Lower lobe of right lung (tissue), 2 donors: ENCODE results near the gene ANKRD40. TPM values are rescaled to one million over a fixed set of nuclear protein-coding genes. Genes with fewer than 3 reads are reported as not detected.

Source experiments
- ATAC-seq, 2 donors: fragments of 200-7000 bp; cut with Tn5 transposase; one replicate each; pipeline ENCODE4 v1.9.1; 2020 to 2022; ENCODE audit warnings: mild to moderate bottlenecking in 2 of 2, moderate library complexity in 2 of 2
- DNase-seq: peaks from one replicate; pipeline ENCODE4 v3.0.0-alpha.2; 2020
- H3K27ac ChIP-seq: fragments of 200-600 bp; one replicate; pipeline ENCODE4 v1.8.0; 2022
- H3K27me3 ChIP-seq: fragments of 200-600 bp; one replicate; pipeline ENCODE4 v1.8.0; 2022; ENCODE audit warnings: low read depth
- H3K36me3 ChIP-seq: fragments of 200-600 bp; one replicate; pipeline ENCODE4 v1.8.0; 2022; ENCODE audit warnings: mild to moderate bottlenecking
- H3K4me1 ChIP-seq: fragments of 200-600 bp; one replicate; pipeline ENCODE4 v1.8.0; 2022
- H3K4me3 ChIP-seq: fragments of 200-600 bp; one replicate; pipeline ENCODE4 v1.8.0; 2022; ENCODE audit warnings: mild to moderate bottlenecking
- H3K9me3 ChIP-seq: fragments of 200-600 bp; one replicate; pipeline ENCODE4 v1.8.0; 2022
- intact Hi-C: fragments of 100-400 bp; cut with DNase I; formaldehyde crosslinking; loops from one replicate; pipeline ENCODE4 v1.11.0; 2022
- total RNA-seq: library from RNA; stranded (reverse); fragmentation: NEBNext Ultra II Directional; extraction: Animal tissue kit (Norgen Biotek cat#: 25700); gene quantifications from one replicate; pipeline ENCODE4 v1.2.1, GENCODE V29; 2021
- TF ChIP-seq, protein P1 (sequence below): fragments of 200-600 bp; IDR thresholded peaks from one replicate; pipeline ENCODE4 v1.8.0; 2022; ENCODE audit warnings: antibody characterized with exemption, mild to moderate bottlenecking
- donor health status: DM: no; HTN: yes; CAD: no; lungs with severe emphysema.

The ANKRD40 gene
- total RNA-seq, 1 donor from 2014 or later = 49.5 TPM

DNA sequence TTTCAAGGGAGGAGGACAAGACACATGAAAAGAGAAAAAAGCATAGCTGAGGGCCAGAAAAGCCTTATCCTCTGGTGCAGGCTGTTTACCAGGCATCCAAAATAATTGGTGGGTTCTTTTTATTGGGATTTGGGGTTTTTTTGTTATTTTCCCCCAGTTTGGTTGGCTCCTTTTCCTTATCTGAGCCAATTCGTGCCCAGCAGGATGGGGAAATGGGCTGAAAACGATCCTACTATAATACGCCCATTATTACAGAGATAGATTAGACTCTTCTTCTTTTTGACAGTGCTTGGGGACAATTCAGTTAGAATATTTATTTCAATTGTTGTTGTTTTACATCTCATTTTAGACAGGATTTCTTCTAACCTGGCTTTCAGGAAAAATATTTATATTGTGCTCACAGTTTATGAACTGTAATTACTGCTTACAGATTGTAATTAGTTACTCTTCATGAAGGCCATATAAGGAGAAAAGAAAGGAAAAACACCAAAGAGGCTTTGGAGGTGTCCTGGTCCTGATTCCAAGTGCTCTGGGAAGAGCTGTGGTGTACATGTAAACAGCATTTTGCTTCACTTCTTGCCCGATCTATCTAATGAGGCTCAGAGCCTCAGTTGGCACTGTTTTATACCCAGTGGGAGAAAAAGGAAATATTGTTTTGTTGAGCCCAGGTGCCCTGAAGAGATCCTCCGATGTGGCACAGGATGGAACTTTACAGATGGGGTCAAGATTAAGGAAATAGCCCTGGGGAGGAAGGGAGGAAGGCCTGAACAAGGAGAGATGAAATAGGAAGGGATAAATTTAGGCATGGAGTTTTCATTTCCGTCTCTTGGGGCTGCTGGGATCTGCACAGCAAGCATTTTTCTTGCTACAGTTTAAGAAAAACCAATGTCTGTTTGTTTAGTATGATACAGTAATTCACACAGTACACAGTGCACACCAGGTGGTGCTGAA, 611 bp upstream of the ANKRD40 start:
- Histone ChIP-seq H3K27me3 (no peaks in the 10 kb centered on the region), H3K4me3 (peak overlapping the region; percentile 91), H3K36me3 (peaks cover 12% of the 10 kb centered on the region), H3K27ac (peak overlapping the region; percentile 97), H3K9me3 (no peaks in the 10 kb centered on the region), H3K4me1 (peaks cover 44% of the 10 kb centered on the region)
- intact Hi-C loops = no loop called here
- DNase-seq (no peak), ATAC-seq (peak; percentile 4 to 30)
- TF ChIP-seq, protein P1, sequence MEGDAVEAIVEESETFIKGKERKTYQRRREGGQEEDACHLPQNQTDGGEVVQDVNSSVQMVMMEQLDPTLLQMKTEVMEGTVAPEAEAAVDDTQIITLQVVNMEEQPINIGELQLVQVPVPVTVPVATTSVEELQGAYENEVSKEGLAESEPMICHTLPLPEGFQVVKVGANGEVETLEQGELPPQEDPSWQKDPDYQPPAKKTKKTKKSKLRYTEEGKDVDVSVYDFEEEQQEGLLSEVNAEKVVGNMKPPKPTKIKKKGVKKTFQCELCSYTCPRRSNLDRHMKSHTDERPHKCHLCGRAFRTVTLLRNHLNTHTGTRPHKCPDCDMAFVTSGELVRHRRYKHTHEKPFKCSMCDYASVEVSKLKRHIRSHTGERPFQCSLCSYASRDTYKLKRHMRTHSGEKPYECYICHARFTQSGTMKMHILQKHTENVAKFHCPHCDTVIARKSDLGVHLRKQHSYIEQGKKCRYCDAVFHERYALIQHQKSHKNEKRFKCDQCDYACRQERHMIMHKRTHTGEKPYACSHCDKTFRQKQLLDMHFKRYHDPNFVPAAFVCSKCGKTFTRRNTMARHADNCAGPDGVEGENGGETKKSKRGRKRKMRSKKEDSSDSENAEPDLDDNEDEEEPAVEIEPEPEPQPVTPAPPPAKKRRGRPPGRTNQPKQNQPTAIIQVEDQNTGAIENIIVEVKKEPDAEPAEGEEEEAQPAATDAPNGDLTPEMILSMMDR = no peak

DNA sequence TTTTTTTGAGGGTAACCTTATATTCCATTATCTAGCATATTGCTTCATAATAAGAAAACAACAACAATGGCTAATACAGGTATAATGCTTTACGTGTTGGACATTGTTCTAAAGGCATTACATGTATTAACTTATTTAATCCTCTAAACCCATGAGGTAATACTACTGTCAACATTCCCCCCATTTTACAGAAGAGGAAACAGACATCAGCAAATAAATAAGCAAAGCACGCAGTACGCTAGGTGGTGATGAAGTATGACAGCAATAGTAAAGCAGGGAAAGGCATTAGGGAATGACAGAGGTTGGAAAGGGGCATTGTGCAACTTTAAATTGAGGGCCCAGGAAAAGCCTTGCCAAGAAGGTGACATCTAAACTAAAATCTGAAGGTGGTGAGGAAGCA, 4.6 kb downstream of the ANKRD40 start:
- Histone ChIP-seq H3K9me3 (no peaks in the 10 kb centered on the region), H3K27me3 (no peaks in the 10 kb centered on the region), H3K4me1 (peaks cover 31% of the 10 kb centered on the region), H3K36me3 (peaks cover 47% of the 10 kb centered on the region), H3K4me3 (no peak overlapping the region), H3K27ac (no peak overlapping the region)
- no peak for DNase-seq
- TF ChIP-seq, protein P1 = no peak
- ATAC-seq = no peak
- intact Hi-C loops = no loop called here

DNA sequence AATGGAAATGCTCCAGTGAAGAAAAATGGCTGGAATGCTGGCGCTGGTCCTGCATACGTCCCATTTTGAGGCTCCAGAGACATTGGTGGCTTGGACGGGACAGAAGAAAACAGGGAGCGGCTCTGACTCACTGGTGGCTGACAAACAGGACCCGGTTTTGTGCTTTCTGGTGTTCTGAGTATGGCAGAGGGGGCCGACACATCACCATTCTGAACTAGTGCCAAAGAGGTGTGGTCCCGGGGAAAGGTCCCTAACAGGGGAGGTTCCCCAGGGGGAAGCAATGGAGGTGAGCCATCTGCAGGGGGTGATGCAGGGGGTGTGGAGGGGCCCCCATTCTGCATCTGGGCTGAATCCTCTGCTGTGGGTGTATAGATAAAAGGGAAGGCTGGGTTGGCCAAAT, 8.3 kb downstream of the ANKRD40 start:
- Histone ChIP-seq H3K27ac (no peak overlapping the region), H3K27me3 (no peaks in the 10 kb centered on the region), H3K4me3 (no peak overlapping the region), H3K9me3 (no peaks in the 10 kb centered on the region), H3K36me3 (peaks cover 84% of the 10 kb centered on the region), H3K4me1 (peaks cover 26% of the 10 kb centered on the region)
- TF ChIP-seq, protein P1 = no peak
- DNase-seq (no peak), ATAC-seq (no peak)
- intact Hi-C loops = loop anchor here (10.0 kb wide), 1 partner anchor 145 kb away; no protein-coding TSS in a partner anchor

DNA sequence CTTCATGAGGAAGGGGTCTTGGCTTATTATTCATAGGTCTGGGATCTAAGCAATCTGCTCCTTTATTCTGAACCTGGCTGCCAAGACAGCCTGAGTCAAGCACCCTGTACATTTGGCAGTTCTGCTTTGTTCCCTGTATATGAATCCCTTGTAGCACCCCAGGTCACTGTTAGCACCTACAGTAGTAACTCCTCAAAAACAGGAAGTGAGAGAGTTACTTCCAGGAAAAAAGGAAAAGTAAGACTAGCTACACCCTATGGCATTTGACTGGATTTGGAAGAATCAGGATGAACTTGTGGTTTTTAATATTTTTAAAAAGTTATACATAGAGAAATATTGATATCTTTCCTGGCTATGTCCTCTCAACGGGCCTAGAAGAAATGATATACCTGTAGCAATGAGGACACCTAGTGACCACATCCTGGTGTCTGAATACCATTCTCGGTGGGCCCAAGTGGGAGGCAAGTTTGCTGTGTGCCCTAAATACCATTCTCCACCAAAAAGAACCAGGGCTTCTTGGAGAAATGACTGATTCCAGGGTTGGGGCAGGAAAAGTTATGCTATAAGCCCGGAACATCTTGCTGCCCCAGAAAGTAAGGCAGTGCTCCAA, 9.9 kb downstream of the ANKRD40 start:
- H3K27me3 ChIP-seq = no peaks in the 10 kb centered on the region
- H3K4me1 ChIP-seq = peaks cover 22% of the 10 kb centered on the region
- intact Hi-C loops = loop anchor here (10.0 kb wide), 1 partner anchor 143 kb away; no protein-coding TSS in a partner anchor
- TF ChIP-seq, protein P1 = no peak
- H3K27ac ChIP-seq = no peak overlapping the region
- H3K4me3 ChIP-seq = no peak overlapping the region
- no peaks in the 10 kb centered on the region for H3K9me3 ChIP-seq
- ATAC-seq (no peak), DNase-seq (no peak)
- peaks cover 84% of the 10 kb centered on the region for H3K36me3 ChIP-seq

DNA sequence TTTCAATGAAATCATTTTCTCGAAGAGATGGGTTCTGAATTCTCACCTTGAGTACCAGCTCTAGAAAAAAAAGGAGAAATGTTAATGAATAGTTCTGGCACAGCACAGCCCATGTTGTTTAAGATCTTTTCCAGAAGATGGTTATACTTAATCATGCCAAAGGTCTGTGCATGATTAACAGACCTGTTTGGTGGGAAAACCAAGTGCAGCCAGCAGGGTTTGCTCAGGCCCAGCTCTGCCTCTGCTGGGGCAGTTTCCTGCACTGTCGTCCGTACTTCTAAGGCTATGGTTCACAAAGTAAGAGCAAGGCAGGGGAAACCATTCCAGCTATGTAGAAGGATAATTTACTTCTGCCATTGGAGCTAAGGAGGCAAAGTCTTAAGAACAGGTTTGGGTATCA, 10.7 kb downstream of the ANKRD40 start:
- H3K27ac ChIP-seq = no peak overlapping the region
- intact Hi-C loops = loop anchor here (10.0 kb wide), 1 partner anchor 142 kb away; no protein-coding TSS in a partner anchor
- H3K4me1 ChIP-seq = peaks cover 30% of the 10 kb centered on the region
- TF ChIP-seq, protein P1 = no peak
- no peaks in the 10 kb centered on the region for H3K9me3 ChIP-seq
- H3K36me3 ChIP-seq = peaks cover 86% of the 10 kb centered on the region
- H3K27me3 ChIP-seq = no peaks in the 10 kb centered on the region
- no peak overlapping the region for H3K4me3 ChIP-seq
- ATAC-seq = no peak
- DNase-seq = no peak
